Smooth muscle cell (in vitro differentiated cells): Measurements from ENCODE around the gene PTDSS2. TPM values are rescaled to one million over a fixed set of nuclear protein-coding genes. Genes with fewer than 3 reads are reported as not detected.

ENCODE experiments used
- DNase-seq: peaks from one replicate; lab custom pipeline; 2025; ENCODE audit not compliant: unreplicated experiment; lab: John Stamatoyannopoulos, UW
- H2AFZ ChIP-seq: fragments of 200-600 bp; sonication (generic); 2 replicates; pipeline ENCODE4 v1.6.0; 2016; ENCODE audit warnings: antibody characterized with exemption, low read depth, mild to moderate bottlenecking
- H3F3A ChIP-seq: fragments of 200-600 bp; sonication (generic); 2 replicates; pipeline ENCODE4 v1.6.0; 2017; ENCODE audit warnings: antibody characterized with exemption, low read depth
- H3K27ac ChIP-seq: fragments of 200-600 bp; sonication (generic); 2 replicates; pipeline ENCODE4 v1.5.1; 2016; ENCODE audit warnings: low read depth, mild to moderate bottlenecking
- H3K27me3 ChIP-seq: fragments of 200-600 bp; sonication (generic); 2 replicates; pipeline ENCODE4 v1.6.1; 2016; ENCODE audit warnings: low read depth, mild to moderate bottlenecking
- H3K36me3 ChIP-seq: fragments of 200-600 bp; sonication (generic); 2 replicates; pipeline ENCODE4 v1.5.1; 2016; ENCODE audit warnings: low read depth
- H3K4me1 ChIP-seq: fragments of 200-600 bp; sonication (generic); 2 replicates; pipeline ENCODE4 v1.5.1; 2016; ENCODE audit warnings: low read depth
- H3K4me2 ChIP-seq: fragments of 200-600 bp; sonication (generic); 2 replicates; pipeline ENCODE4 v1.6.0; 2016; ENCODE audit warnings: mild to moderate bottlenecking
- H3K4me3 ChIP-seq: fragments of 200-600 bp; sonication (generic); 2 replicates; pipeline ENCODE4 v1.5.1; 2016; ENCODE audit warnings: mild to moderate bottlenecking
- H3K79me2 ChIP-seq: fragments of 200-600 bp; sonication (generic); 2 replicates; pipeline ENCODE4 v1.6.0; 2016; ENCODE audit warnings: low read depth, mild to moderate bottlenecking
- H3K9ac ChIP-seq: fragments of 200-600 bp; sonication (generic); 2 replicates; pipeline ENCODE4 v1.6.0; 2016; ENCODE audit warnings: low read depth
- H3K9me3 ChIP-seq: fragments of 200-600 bp; sonication (generic); replicated peaks from 2 replicates; pipeline ENCODE4 v1.5.1; 2016; ENCODE audit warnings: low read depth
- H4K20me1 ChIP-seq: fragments of 200-600 bp; sonication (generic); 2 replicates; pipeline ENCODE4 v1.6.0; 2016; ENCODE audit warnings: low read depth
- WGBS: methylation state at CpG from one replicate; pipeline ENCODE4 v1.1.7; 2016; ENCODE audit warnings: low lambda C conversion rate; 5-methylcytosine and 5-hydroxymethylcytosine counted together
- polyA plus RNA-seq: library from polyadenylated mRNA; unstranded; fragments of >200 nt; fragmentation: Nextera tagmentation; extraction: Ambion mirVana; gene quantifications from 2 replicates; pipeline ENCODE4 v1.2.1, GENCODE V29; 2016
- total RNA-seq: library from RNA; depleted of rRNA; stranded (reverse); fragments of >200 nt; gene quantifications from 2 replicates; pipeline ENCODE4 v1.2.3, GENCODE V29; 2014
- TF ChIP-seq, protein P1 (sequence below): fragments of 200-600 bp; sonication (generic); IDR thresholded peaks from 2 replicates; pipeline ENCODE4 v1.5.1; 2017; ENCODE audit warnings: borderline replicate concordance, mild to moderate bottlenecking, antibody characterized with exemption; ENCODE audit not compliant: insufficient read depth, poor library complexity, severe bottlenecking

The PTDSS2 gene
- total and polyA plus RNA-seq, 2 experiments from 2014 or later, result 15.2 to 25.2 TPM

DNA sequence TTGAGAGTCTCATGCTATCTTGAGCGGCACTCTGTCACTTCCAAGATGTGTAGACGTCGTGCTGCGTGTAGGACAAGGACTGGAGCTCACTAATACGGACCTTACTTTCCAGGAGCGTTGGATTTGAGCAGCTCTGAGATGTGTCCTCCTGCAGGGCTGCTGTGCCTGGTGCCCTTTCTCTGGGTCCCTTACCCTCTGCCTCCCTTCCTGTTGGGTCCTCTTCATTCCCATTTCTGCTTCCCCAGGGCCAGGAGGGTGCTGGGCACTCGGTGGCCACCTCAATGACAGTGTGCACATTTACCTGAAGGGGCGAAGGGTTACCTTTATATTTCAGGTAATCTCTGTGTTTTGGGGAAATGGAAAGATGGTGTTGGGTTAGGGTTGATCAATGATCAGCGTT, 4.0 kb downstream of the PTDSS2 start:
- Histone ChIP-seq H3K36me3 (no peaks in the 10 kb centered on the region), H4K20me1 (peaks cover 33% of the 10 kb centered on the region)

DNA sequence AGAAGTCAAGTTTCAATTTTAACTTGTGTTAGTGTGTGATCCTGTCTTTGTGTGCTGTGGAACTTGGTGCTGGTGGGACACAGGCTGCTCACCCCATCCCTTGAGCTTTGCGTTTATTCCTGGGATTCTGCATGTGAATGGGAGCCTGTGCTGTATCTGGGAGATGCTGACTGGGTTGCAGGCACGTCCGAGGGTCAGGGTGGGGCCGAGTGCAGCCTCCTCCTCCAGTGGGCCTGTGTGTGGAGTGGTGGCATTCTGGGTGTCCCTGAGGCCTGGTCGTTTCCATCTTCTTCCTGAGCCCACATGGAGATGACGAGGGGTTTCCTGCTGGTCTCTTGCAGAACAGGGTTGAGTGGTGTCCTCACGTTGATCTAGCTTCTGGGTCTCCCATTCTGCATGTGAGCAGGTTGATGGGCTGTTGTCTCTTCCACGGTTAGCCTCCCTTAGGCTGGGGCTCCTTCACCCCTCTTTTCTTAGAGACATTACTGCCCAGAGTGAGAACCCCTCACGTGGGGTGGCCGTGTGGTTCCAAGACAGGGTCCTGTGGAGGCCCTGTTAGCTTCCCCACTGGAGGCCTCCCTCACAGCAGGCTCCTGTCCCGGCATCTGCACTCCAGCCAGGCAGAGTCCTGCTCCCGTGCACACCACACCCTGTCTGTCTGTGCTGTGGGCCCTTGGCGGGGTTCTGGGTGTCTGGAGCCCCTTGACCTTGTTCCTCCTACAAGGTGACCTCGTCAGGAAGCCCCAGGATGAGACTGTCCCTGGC, 4.9 kb downstream of the PTDSS2 start:
- TF ChIP-seq, protein P1, sequence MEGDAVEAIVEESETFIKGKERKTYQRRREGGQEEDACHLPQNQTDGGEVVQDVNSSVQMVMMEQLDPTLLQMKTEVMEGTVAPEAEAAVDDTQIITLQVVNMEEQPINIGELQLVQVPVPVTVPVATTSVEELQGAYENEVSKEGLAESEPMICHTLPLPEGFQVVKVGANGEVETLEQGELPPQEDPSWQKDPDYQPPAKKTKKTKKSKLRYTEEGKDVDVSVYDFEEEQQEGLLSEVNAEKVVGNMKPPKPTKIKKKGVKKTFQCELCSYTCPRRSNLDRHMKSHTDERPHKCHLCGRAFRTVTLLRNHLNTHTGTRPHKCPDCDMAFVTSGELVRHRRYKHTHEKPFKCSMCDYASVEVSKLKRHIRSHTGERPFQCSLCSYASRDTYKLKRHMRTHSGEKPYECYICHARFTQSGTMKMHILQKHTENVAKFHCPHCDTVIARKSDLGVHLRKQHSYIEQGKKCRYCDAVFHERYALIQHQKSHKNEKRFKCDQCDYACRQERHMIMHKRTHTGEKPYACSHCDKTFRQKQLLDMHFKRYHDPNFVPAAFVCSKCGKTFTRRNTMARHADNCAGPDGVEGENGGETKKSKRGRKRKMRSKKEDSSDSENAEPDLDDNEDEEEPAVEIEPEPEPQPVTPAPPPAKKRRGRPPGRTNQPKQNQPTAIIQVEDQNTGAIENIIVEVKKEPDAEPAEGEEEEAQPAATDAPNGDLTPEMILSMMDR, result no peak
- H3K79me2 ChIP-seq, result peaks cover 83% of the 10 kb centered on the region
- H3K27me3 ChIP-seq, result no peaks in the 10 kb centered on the region
- H2AFZ ChIP-seq, result no peak overlapping the region
- no peak overlapping the region for H3K4me3 ChIP-seq
- H3K4me1 ChIP-seq, result peaks cover 8% of the 10 kb centered on the region
- 90% methylated on average over 14 of the region's 14 CpGs for WGBS
- no peaks in the 10 kb centered on the region for H3K36me3 ChIP-seq
- no peak overlapping the region for H3K4me2 ChIP-seq
- H3K9me3 ChIP-seq, result no peaks in the 10 kb centered on the region
- H3K9ac ChIP-seq, result no peak overlapping the region
- H3F3A ChIP-seq, result no peaks in the 10 kb centered on the region
- peaks cover 33% of the 10 kb centered on the region for H4K20me1 ChIP-seq
- DNase-seq, result no peak
- no peak overlapping the region for H3K27ac ChIP-seq

More for the DNA sequence above, 4.0 kb downstream of the PTDSS2 start:
- Histone ChIP-seq H3K9me3 (no peaks in the 10 kb centered on the region), H3F3A (no peaks in the 10 kb centered on the region), H3K9ac (no peak overlapping the region), H3K4me2 (no peak overlapping the region), H3K79me2 (peaks cover 79% of the 10 kb centered on the region), H3K27me3 (no peaks in the 10 kb centered on the region), H3K27ac (no peak overlapping the region), H2AFZ (no peak overlapping the region), H3K4me1 (peaks cover 8% of the 10 kb centered on the region), H3K4me3 (no peak overlapping the region)
- DNase-seq, result no peak
- TF ChIP-seq, protein P1, result no peak
- 93% methylated on average over 9 of the region's 9 CpGs for WGBS

DNA sequence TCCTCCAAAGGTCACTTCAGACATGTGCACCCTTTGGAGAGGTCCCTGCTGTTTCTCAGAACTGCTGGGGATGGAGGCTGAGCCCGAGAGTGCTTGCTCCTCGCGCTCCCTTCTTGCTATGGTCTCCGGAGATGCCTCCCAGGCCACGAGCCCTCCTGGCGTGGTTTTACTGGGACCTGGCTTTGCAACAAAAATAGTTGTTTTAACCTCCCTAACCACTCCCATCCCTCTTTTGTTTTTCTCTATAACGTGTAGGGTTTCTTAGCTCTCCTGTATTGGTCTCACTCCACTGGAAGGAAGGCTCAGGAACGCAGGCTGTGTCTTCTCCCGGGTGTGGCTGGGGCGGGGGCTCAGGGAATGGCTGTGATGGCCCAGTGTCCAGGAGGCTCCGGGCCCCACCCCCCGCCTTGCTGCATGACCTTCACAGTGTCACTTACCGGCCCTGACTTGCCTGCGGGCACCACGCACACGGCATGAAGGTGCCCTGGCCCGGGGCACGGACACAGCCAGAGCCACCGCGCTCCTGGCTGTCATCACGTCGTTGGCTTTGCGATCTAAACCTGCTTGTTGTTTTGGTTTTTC, 5.6 kb downstream of the PTDSS2 start:
- TF ChIP-seq, protein P1, result no peak
- no peak overlapping the region for H3K27ac ChIP-seq
- 93% methylated on average over 23 of the region's 23 CpGs for WGBS
- H3K4me3 ChIP-seq, result no peak overlapping the region
- H3K4me1 ChIP-seq, result peaks cover 8% of the 10 kb centered on the region
- H3K4me2 ChIP-seq, result no peak overlapping the region
- peaks cover 78% of the 10 kb centered on the region for H3K79me2 ChIP-seq
- no peaks in the 10 kb centered on the region for H3K9me3 ChIP-seq
- no peak overlapping the region for H3K9ac ChIP-seq
- no peaks in the 10 kb centered on the region for H3K27me3 ChIP-seq
- no peaks in the 10 kb centered on the region for H3F3A ChIP-seq
- peaks cover 33% of the 10 kb centered on the region for H4K20me1 ChIP-seq
- H2AFZ ChIP-seq, result no peak overlapping the region
- no peaks in the 10 kb centered on the region for H3K36me3 ChIP-seq
- DNase-seq, result no peak
